Left kidney (tissue), 2 donors: Measurements from ENCODE around the gene ZNF420. TPM values are rescaled to one million over a fixed set of nuclear protein-coding genes. Genes with fewer than 3 reads are reported as not detected.

Experiments used
- DNase-seq: peaks from one replicate; pipeline ENCODE4 v3.0.0-alpha.2; 2013
- polyA plus RNA-seq: library from polyadenylated mRNA; unstranded; fragments of 120-200 nt; gene quantifications from one replicate; pipeline ENCODE4 v1.2.1, GENCODE V29; 2013; ENCODE audit not compliant: insufficient read length

ZNF420 gene
- polyA plus RNA-seq, 1 donor: 22.2 TPM

DNA sequence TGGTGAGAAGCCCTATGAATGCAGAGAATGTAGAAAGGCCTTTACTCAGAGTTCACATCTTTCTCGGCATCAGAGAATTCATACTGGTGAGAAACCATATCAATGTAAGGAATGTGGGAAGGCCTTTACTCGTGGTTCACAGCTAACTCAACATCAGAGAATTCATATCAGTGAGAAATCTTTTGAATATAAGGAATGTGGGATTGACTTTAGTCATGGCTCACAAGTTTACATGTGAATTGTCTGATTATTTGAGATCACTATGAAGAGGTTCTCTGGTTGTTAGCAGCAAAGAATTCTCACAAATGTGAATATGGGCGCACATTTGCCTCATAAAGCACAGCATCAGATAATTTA lies 50.6 kb downstream of the ZNF420 start:
- no peak for DNase-seq

DNA sequence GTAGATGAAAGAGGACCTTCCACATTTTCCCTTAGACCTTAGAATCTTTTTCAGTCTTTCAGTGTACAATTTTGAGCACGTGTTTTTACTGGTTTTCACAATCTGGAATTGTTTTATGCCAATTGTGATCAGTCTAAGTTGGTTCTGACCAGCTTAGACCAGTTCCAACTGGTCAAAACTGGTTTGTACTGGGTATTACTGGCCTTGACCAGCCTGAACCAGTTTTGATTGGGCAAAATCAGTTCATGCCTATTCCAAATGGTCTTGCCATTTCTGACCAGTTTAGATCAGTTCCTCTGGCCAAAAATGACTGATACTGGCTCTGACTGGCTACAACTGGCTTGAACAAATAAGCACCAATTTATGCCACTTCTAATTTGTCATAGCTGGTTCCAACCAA lies 57.9 kb downstream of the ZNF420 start:
- DNase-seq: no peak

DNA sequence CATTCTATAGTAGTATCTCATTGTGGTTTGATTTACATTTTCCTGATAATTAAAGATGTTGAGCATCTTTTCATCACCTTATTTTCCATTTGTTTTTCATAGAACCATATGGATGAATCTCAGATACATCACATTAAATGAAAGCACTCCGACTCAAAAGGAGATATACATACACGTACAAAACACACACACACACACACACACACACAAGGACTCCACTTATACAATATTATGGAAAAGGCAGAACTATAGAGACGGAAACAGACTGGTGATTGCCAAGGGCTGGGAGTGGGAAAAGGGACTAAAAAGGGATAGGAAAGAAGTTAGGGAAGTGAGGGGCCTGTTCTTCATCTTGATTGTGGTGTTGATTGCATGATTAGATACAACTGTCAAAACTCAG lies 70.0 kb downstream of the ZNF420 start:
- DNase-seq: no peak

DNA sequence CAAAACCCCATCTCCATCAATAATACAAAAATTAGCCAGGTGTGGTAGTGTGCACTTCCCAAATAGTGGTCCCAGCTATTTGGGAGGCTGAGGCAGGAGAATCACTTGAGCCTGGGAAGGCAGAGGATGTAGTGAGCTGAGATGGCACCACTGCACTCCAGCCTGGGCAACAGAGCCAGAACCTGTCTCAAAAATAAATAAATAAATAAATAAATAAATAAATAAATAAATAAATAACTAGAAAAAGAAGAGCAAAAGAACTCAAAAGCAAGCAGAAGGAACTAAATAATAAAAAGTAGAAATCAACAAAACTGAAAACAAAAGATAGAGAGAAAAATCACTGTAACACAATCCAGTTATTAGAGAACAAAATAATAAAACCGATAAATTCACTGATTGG lies 81.9 kb downstream of the ZNF420 start:
- no peak for DNase-seq

DNA sequence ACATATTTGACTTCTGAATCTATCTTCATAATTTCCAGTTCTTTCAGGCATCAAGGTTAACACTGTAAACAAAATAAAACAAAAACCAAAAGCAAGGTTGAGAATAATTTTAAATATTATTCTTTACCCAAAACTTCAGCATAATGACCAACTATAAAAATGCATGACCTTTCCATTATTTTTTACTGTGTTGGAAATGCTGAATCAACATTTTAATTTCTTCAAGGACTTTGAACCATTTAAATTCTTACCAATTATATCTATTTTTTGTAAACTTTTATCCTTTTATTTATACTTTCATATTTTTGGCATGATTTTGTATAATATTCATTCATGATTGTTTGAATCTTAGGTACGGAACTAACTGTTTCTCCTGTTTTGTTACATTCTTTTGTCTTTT lies 87.4 kb downstream of the ZNF420 start:
- no peak for DNase-seq

DNA sequence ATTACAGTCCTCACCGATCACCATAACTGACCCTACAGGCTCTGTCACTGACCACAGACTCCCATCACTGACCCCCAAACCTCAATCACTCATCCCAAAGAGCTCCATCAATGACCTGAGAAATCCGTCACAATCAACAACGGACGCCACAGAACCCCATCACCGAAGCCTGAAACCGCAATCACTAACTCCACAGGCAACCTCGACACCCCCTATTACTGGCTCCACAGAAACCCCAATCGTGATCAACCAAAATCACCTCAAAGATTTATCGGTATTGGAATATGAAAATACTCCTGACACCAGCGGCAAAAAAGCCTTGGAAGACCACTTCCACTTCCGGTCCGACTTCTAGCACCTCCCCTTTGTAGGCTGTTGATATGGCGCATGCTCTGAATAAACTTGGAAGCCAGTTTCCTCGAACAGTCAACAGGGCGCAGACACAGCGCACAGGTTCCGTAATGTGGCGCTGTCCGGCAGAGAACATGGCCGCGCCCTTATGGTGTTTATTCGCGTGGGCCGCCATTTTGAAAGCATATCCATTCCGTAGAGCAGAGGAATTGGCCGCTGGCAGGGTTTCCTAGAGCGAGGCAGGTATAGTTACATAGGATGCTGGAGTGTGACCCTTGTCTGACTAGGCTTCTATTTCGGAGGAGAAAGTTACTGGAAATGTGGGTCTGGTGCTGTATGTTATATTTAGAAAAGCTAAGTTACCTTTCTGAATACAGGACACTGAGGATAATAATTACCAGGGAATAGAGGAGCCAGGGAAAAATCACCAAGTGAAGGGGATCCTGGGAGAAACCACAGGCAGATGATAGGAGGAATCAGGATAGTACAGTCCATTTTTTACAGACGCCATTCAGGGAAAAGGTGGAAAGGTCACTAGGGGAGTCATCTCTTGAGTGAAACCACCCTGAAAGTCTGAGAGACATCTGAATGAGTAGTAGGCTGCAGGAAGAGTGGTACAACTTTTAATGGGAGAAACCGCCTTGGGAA lies 94.4 kb downstream of the ZNF420 start, which contains the start of gene ZNF585A:
TSS of gene ZNF585A (minus strand) at position 328 of the 999 bp plus-strand sequence. CDS start 2,785 bp downstream, outside the sequence.
- DNase-seq: peak; percentile 97

Other genes with a start within 250 kb of the ZNF420 start
- gene ZNF790, start 240.0 kb upstream of the ZNF420 start, polyA plus RNA-seq: 14.2 TPM
- gene ZNF345, start 227.6 kb upstream of the ZNF420 start, polyA plus RNA-seq: 22.9 TPM
- 9.7 TPM for gene ZNF829, start 162.1 kb upstream of the ZNF420 start, polyA plus RNA-seq
- 28.0 TPM for gene ZNF568, start 162.1 kb upstream of the ZNF420 start, polyA plus RNA-seq
- gene ZNF585A, start 94.3 kb downstream of the ZNF420 start, polyA plus RNA-seq: 17.6 TPM
- 21.5 TPM for gene ZNF585B, start 132.1 kb downstream of the ZNF420 start, polyA plus RNA-seq
- gene ZNF383, start 139.8 kb downstream of the ZNF420 start, polyA plus RNA-seq: 15.5 TPM